HepG2 (cell line): Measurements from ENCODE around the gene CDK11B. TPM values are rescaled to one million over a fixed set of nuclear protein-coding genes. Genes with fewer than 3 reads are reported as not detected.

ENCODE experiments used
- CBFB ChIP-seq: sonication (generic); formaldehyde crosslinking; IDR thresholded peaks from 2 replicates; pipeline ENCODE4 v1.4.0; 2020; ENCODE audit warnings: missing genetic modification reagents
- CCAR2 ChIP-seq: fragments of 200-400 bp; formaldehyde crosslinking; optimal IDR thresholded peaks from 2 replicates; pipeline ENCODE3; 2018; ENCODE audit warnings: low read depth, mild to moderate bottlenecking, low read length, moderate library complexity
- CREBL2 ChIP-seq: sonication (generic); formaldehyde crosslinking; IDR thresholded peaks from 2 replicates; pipeline ENCODE4 v1.8.1; 2023; ENCODE audit warnings: missing genetic modification reagents, mild to moderate bottlenecking, borderline replicate concordance
- DBP ChIP-seq: sonication (generic); formaldehyde crosslinking; IDR thresholded peaks from 2 replicates; pipeline ENCODE4 v1.4.0; 2020; ENCODE audit warnings: missing genetic modification reagents; ENCODE audit errors: not compliant biosample characterization
- FIP1L1 ChIP-seq: fragments of 200-400 bp; formaldehyde crosslinking; IDR thresholded peaks from 2 replicates; pipeline ENCODE4 v1.6.1; 2018; ENCODE audit warnings: low read depth, mild to moderate bottlenecking, low read length, moderate library complexity, borderline replicate concordance; ENCODE audit not compliant: insufficient read depth
- KDM5A ChIP-seq: fragments of 200-600 bp; sonication (generic); IDR thresholded peaks from 2 replicates; pipeline ENCODE4 v1.7.0; 2018; ENCODE audit warnings: antibody characterized with exemption, mild to moderate bottlenecking, low read length, borderline replicate concordance
- MXD3 ChIP-seq: IDR thresholded peaks from 2 replicates; pipeline ENCODE4 v1.6.1; 2016; ENCODE audit warnings: mild to moderate bottlenecking, missing biosample characterization, missing genetic modification reagents
- NFAT5 ChIP-seq: sonication (generic); formaldehyde crosslinking; IDR thresholded peaks from 2 replicates; pipeline ENCODE4 v1.4.0; 2020; ENCODE audit warnings: missing genetic modification reagents
- NFE2 ChIP-seq: sonication (generic); formaldehyde crosslinking; IDR thresholded peaks from 2 replicates; pipeline ENCODE4 v1.4.0; 2020; ENCODE audit warnings: missing genetic modification reagents
- RBM22 ChIP-seq: fragments of 200-400 bp; formaldehyde crosslinking; optimal IDR thresholded peaks from 2 replicates; pipeline ENCODE3; 2017; ENCODE audit warnings: mild to moderate bottlenecking, low read length, moderate library complexity
- SP1 ChIP-seq, 2 experiments: fragments of 450-650 bp in 1 of 2; sonication (generic) in 1 of 2; formaldehyde crosslinking in 1 of 2; IDR thresholded peaks; 2 replicates each; pipeline versions ENCODE4 v1.4.0 to v1.6.1; 2016 to 2020; ENCODE audit warnings: missing genetic modification reagents in 1 of 2
- ZBTB1 ChIP-seq: sonication (generic); formaldehyde crosslinking; IDR thresholded peaks from 2 replicates; pipeline ENCODE4 v1.4.0; 2020; ENCODE audit warnings: missing genetic modification reagents, borderline replicate concordance
- ZNF280B ChIP-seq: sonication (generic); formaldehyde crosslinking; IDR thresholded peaks from 2 replicates; pipeline ENCODE4 v1.5.0; 2020; ENCODE audit warnings: missing genetic modification reagents, mild to moderate bottlenecking, borderline replicate concordance
- ZNF362 ChIP-seq: sonication (generic); formaldehyde crosslinking; IDR thresholded peaks from 2 replicates; pipeline ENCODE4 v1.4.0; 2020; ENCODE audit warnings: missing genetic modification reagents, mild to moderate bottlenecking, borderline replicate concordance
- ZNF709 ChIP-seq: sonication (generic); formaldehyde crosslinking; IDR thresholded peaks from 2 replicates; pipeline ENCODE4 v1.5.0; 2020; ENCODE audit warnings: mild to moderate bottlenecking, missing genetic modification reagents
- ZNF749 ChIP-seq: sonication (generic); formaldehyde crosslinking; IDR thresholded peaks from 2 replicates; pipeline ENCODE4 v1.8.0; 2022; ENCODE audit warnings: mild to moderate bottlenecking, missing genetic modification reagents, moderate library complexity, borderline replicate concordance
- ZNF766 ChIP-seq: sonication (generic); formaldehyde crosslinking; IDR thresholded peaks from 2 replicates; pipeline ENCODE4 v1.5.0; 2020; ENCODE audit warnings: missing genetic modification reagents, borderline replicate concordance
- ZNF850 ChIP-seq: sonication (generic); formaldehyde crosslinking; conservative IDR thresholded peaks from 2 replicates; pipeline ENCODE4 v1.9.0; 2021; ENCODE audit warnings: mild to moderate bottlenecking, missing genetic modification reagents
- ZNF883 ChIP-seq: sonication (generic); formaldehyde crosslinking; IDR thresholded peaks from 2 replicates; pipeline ENCODE4 v1.5.1; 2020; ENCODE audit warnings: mild to moderate bottlenecking, missing genetic modification reagents; ENCODE audit errors: not compliant biosample characterization
- polyA plus RNA-seq, 8 experiments: library from polyadenylated mRNA; depleted of rRNA in 3 of 8; stranded (reverse) in 7 of 8; unstranded in 1 of 8; fragments of >200 nt; fragmentation: Illumina TruSeq in 4 of 8; extraction: Trizol in 4 of 8; gene quantifications; 2 replicates each; pipeline versions ENCODE4 v1.2.1 to v1.2.3, GENCODE V29; 2011 to 2016; ENCODE audit warnings: low read depth in 4 of 8, missing spikeins in 1 of 8, mixed read lengths in 1 of 8; ENCODE audit not compliant: insufficient read depth in 1 of 8
- total RNA-seq, 5 experiments: library from RNA; depleted of rRNA; stranded (reverse); fragments of >200 nt; fragmentation: Illumina TruSeq; extraction: Trizol; gene quantifications; 2 replicates each; pipeline ENCODE4 v1.2.3, GENCODE V29; 2016; ENCODE audit warnings: low read depth in 1 of 5

CDK11B gene
- total and polyA plus RNA-seq, 2 of the 13 experiments (the other 11 are each of a cell fraction or from before 2014, with no cell fraction given) = 3.6 to 15.1 TPM

GRCh38 chr1:1597275-1597930 lies 61.4 kb downstream of the CDK11B start (continued):
- no peak for TF ChIP-seq NFAT5 (CRISPR knock-in tag)
- TF ChIP-seq MXD3 = 0 out of 2 replicates have a peak, but pooled peaks have one; percentile 32
- TF ChIP-seq CBFB (CRISPR knock-in tag) = peak; percentile 31; the same call in 1 of the 2 replicates
- TF ChIP-seq ZNF709 (CRISPR knock-in tag) = no peak
- no peak for TF ChIP-seq FIP1L1
- no peak for TF ChIP-seq ZNF362 (CRISPR knock-in tag)
- no peak for TF ChIP-seq ZNF280B
- no peak for TF ChIP-seq KDM5A
- no peak for TF ChIP-seq NFE2 (CRISPR knock-in tag)
- TF ChIP-seq DBP (CRISPR knock-in tag) = no peak
- TF ChIP-seq RBM22 = no peak
- TF ChIP-seq CCAR2 = no peak
- TF ChIP-seq ZBTB1 (CRISPR knock-in tag) = no peak
- TF ChIP-seq ZNF850 (CRISPR knock-in tag) = no peak
- no peak for TF ChIP-seq ZNF749
- no peak for TF ChIP-seq ZNF766 (CRISPR knock-in tag)
- TF ChIP-seq SP1 (IDR thresholded peaks at IDR 0.05) = no peak
- no peak for TF ChIP-seq SP1 (CRISPR knock-in tag; IDR thresholded peaks at IDR 0.05)
- no peak for TF ChIP-seq CREBL2 (CRISPR knock-in tag)
- no peak for TF ChIP-seq ZNF883
